HepG2 (cell line): ENCODE measurements around the gene RPL41. TPM values are rescaled to one million over a fixed set of nuclear protein-coding genes. Genes with fewer than 3 reads are reported as not detected.
A peak's percentile ranks its signal among the peaks of the same experiment; 100 is the strongest.

ENCODE experiments used
- CENPT ChIP-seq: sonication (generic); formaldehyde crosslinking; IDR thresholded peaks from 2 replicates; pipeline ENCODE4 v1.8.0; 2022; ENCODE audit warnings: low read depth, mild to moderate bottlenecking, moderate library complexity, missing genetic modification reagents
- FOXC1 ChIP-seq: sonication (generic); formaldehyde crosslinking; IDR thresholded peaks from 2 replicates; pipeline ENCODE4 v1.8.0; 2022; ENCODE audit warnings: mild to moderate bottlenecking, missing genetic modification reagents, borderline replicate concordance
- FOXP1 ChIP-seq, 2 experiments: fragments of 450-650 bp in 1 of 2; IDR thresholded peaks; 2 replicates each; pipeline ENCODE4 v1.6.1; 2017 to 2018; ENCODE audit warnings: antibody characterized with exemption in 1 of 2
- GABPA ChIP-seq, 2 experiments: IDR thresholded peaks; 2 replicates each; pipeline ENCODE4 v1.6.1; 2011 to 2016; ENCODE audit warnings: low read depth in 2 of 2, low read length in 1 of 2, missing biosample characterization in 1 of 2, missing genetic modification characterization in 1 of 2
- GRHL1 ChIP-seq: sonication (generic); formaldehyde crosslinking; conservative IDR thresholded peaks from 2 replicates; pipeline ENCODE4 v1.8.0; 2022; ENCODE audit warnings: missing genetic modification reagents
- HNRNPL ChIP-seq: fragments of 200-400 bp; formaldehyde crosslinking; IDR thresholded peaks from 2 replicates; pipeline ENCODE4 v1.6.1; 2017; ENCODE audit warnings: mild to moderate bottlenecking, low read depth, low read length
- HNRNPUL1 ChIP-seq: fragments of 200-400 bp; formaldehyde crosslinking; IDR thresholded peaks from 2 replicates; pipeline ENCODE4 v1.6.1; 2017; ENCODE audit warnings: low read depth, mild to moderate bottlenecking, low read length, moderate library complexity
- HOMEZ ChIP-seq: IDR thresholded peaks from 2 replicates; pipeline ENCODE4 v1.6.1; 2016; ENCODE audit warnings: low read depth
- HOXA9 ChIP-seq: sonication (generic); formaldehyde crosslinking; IDR thresholded peaks from 2 replicates; pipeline ENCODE4 v1.8.1; 2022; ENCODE audit warnings: missing genetic modification reagents, mild to moderate bottlenecking, moderate library complexity, borderline replicate concordance
- MTA1 ChIP-seq: sonication (generic); formaldehyde crosslinking; IDR thresholded peaks from 2 replicates; pipeline ENCODE4 v1.4.0; 2020; ENCODE audit warnings: missing genetic modification reagents, mild to moderate bottlenecking, borderline replicate concordance
- NFE2L2 ChIP-seq: fragments of 150-350 bp; IDR thresholded peaks from 2 replicates; pipeline ENCODE4 v1.6.1; 2014; ENCODE audit warnings: low read length
- PHF20 ChIP-seq: sonication (generic); formaldehyde crosslinking; IDR thresholded peaks from 2 replicates; pipeline ENCODE4 v1.5.0; 2020; ENCODE audit warnings: mild to moderate bottlenecking, missing genetic modification reagents
- POLR2G ChIP-seq: fragments of 200-400 bp; formaldehyde crosslinking; IDR thresholded peaks from 2 replicates; pipeline ENCODE4 v1.6.1; 2018; ENCODE audit warnings: mild to moderate bottlenecking, low read depth, low read length, moderate library complexity
- SRY ChIP-seq: sonication (generic); formaldehyde crosslinking; IDR thresholded peaks from 2 replicates; pipeline ENCODE4 v1.8.0; 2022; ENCODE audit warnings: mild to moderate bottlenecking, missing genetic modification reagents
- TFE3 ChIP-seq: IDR thresholded peaks from 2 replicates; pipeline ENCODE4 v1.6.1; 2016
- USF2 ChIP-seq, 2 experiments: sonication (generic) in 1 of 2; formaldehyde crosslinking in 1 of 2; IDR thresholded peaks; 2 replicates each; pipeline versions ENCODE4 v1.5.1 to v1.6.1; 2011 to 2020; ENCODE audit warnings: borderline replicate concordance in 1 of 2, low read depth in 1 of 2, low read length in 1 of 2, mild to moderate bottlenecking in 1 of 2, missing genetic modification reagents in 1 of 2, moderate library complexity in 1 of 2
- ZBTB7A ChIP-seq: sonication (generic); formaldehyde crosslinking; IDR thresholded peaks from 2 replicates; pipeline ENCODE4 v1.8.0; 2022; ENCODE audit warnings: mild to moderate bottlenecking, missing genetic modification reagents
- ZIK1 ChIP-seq: sonication (generic); formaldehyde crosslinking; IDR thresholded peaks from 2 replicates; pipeline ENCODE4 v1.5.0; 2020; ENCODE audit warnings: mild to moderate bottlenecking, low read depth, missing genetic modification reagents, borderline replicate concordance
- ZNF562 ChIP-seq: sonication (generic); formaldehyde crosslinking; IDR thresholded peaks from 2 replicates; pipeline ENCODE4 v1.8.0; 2022; ENCODE audit warnings: missing genetic modification reagents, borderline replicate concordance
- ZNF724P ChIP-seq: sonication (generic); formaldehyde crosslinking; IDR thresholded peaks from 2 replicates; pipeline ENCODE4 v1.8.0; 2022; ENCODE audit warnings: missing genetic modification reagents, borderline replicate concordance
- ZSCAN9 ChIP-seq: IDR thresholded peaks from 2 replicates; pipeline ENCODE4 v1.6.1; 2016; ENCODE audit warnings: borderline replicate concordance
- polyA plus RNA-seq, 8 experiments: library from polyadenylated mRNA; depleted of rRNA in 3 of 8; stranded (reverse) in 7 of 8; unstranded in 1 of 8; fragments of >200 nt; fragmentation: Illumina TruSeq in 4 of 8; extraction: Trizol in 4 of 8; gene quantifications; 2 replicates each; pipeline versions ENCODE4 v1.2.1 to v1.2.3, GENCODE V29; 2011 to 2016; ENCODE audit warnings: low read depth in 4 of 8, missing spikeins in 1 of 8, mixed read lengths in 1 of 8; ENCODE audit not compliant: insufficient read depth in 1 of 8
- total RNA-seq, 5 experiments: library from RNA; depleted of rRNA; stranded (reverse); fragments of >200 nt; fragmentation: Illumina TruSeq; extraction: Trizol; gene quantifications; 2 replicates each; pipeline ENCODE4 v1.2.3, GENCODE V29; 2016; ENCODE audit warnings: low read depth in 1 of 5

RPL41 gene
- total and polyA plus RNA-seq, 2 of the 13 experiments (the other 11 are each of a cell fraction or from before 2014, with no cell fraction given), result 4,012 to 7,670 TPM

GRCh38 chr12:56157201-56158028 lies 41.0 kb downstream of the RPL41 start (continued):
- TF ChIP-seq GRHL1 (CRISPR knock-in tag) (no peak), MTA1 (CRISPR knock-in tag) (peak; percentile 40; the same call in 1 of the 2 replicates), POLR2G (no peak), FOXC1 (CRISPR knock-in tag) (no peak), HOMEZ (CRISPR knock-in tag) (no peak), GABPA (IDR thresholded peaks at IDR 0.05; ENCODE audit: low read depth, low read length) (no peak), GABPA (CRISPR knock-in tag; IDR thresholded peaks at IDR 0.05; ENCODE audit: low read depth) (peak; percentile 64), NFE2L2 (no peak), ZNF724P (CRISPR knock-in tag) (no peak), HNRNPL (0 out of 2 replicates have a peak, but pooled peaks have one; percentile 10), HNRNPUL1 (no peak), SRY (no peak), TFE3 (peak; percentile 31; the same call in 1 of the 2 replicates), ZBTB7A (no peak), FOXP1 (IDR thresholded peaks at IDR 0.05) (no peak), FOXP1 (CRISPR knock-in tag; IDR thresholded peaks at IDR 0.05) (no peak), ZNF562 (CRISPR knock-in tag) (no peak), ZSCAN9 (CRISPR knock-in tag) (no peak), ZIK1 (CRISPR knock-in tag) (no peak), USF2 (IDR thresholded peaks at IDR 0.05; ENCODE audit: low read depth, low read length) (no peak), USF2 (CRISPR knock-in tag; IDR thresholded peaks at IDR 0.05; ENCODE audit: borderline replicate concordance) (no peak), PHF20 (CRISPR knock-in tag) (0 out of 2 replicates have a peak, but pooled peaks have one; percentile 2), CENPT (CRISPR knock-in tag) (no peak), HOXA9 (CRISPR knock-in tag) (no peak)
